ENCODE measurements around the gene TXN2. TPM values are rescaled to one million over a fixed set of nuclear protein-coding genes. Genes with fewer than 3 reads are reported as not detected.

The TXN2 gene
- total RNA-seq, 2 experiments from 2014 or later, result 94.3 to 97.0 TPM

DNA sequence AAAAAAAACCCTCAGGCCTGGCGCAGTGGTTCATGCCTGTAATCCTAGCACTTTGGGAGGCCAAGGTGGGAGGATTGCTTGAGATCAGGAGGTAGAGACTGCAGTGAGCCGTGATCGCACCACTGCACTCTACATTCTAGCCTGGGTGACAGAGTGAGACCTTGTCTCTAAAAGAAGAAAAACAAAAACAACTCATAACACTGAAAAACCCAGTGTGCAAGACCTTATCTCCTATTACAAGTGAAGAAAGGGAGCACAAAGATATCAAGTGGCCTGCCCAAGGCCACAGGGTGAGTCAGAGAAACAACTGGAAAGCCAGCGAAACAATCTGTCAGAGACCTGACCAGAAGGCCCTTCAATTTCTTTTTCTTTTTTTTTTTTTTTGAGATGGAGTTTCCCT is 2.5 kb downstream of the TXN2 start:
- no peak overlapping the region for H3K27ac Mint-ChIP-seq
- H3K9me3 Mint-ChIP-seq, result no peaks in the 10 kb centered on the region
- H3K36me3 Mint-ChIP-seq, result peaks cover 38% of the 10 kb centered on the region

DNA sequence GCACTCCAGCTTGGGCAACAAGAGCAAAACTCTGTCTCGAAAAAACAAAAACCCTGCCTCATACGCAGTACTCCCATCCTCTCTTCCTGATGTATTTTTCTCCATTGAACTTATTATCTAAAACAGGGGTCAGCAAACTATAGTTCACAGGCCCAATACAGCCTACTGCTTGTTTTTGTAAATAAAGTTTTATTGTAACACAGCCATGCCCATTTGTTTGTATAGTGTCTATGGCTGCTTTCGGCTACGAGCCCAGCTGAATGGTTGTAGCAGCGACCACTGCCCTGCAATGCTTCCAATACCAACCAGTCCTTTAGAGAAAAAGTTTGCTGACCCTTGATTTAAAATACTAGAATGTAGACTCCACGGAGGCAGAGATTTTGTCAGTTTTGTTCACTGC is 6.1 kb downstream of the TXN2 start:
- H3K27ac Mint-ChIP-seq, result no peak overlapping the region

More for the DNA sequence above, 2.5 kb downstream of the TXN2 start:
- H3K4me1 Mint-ChIP-seq (ENCODE audit: low read depth), result peaks cover 15% of the 10 kb centered on the region
- intact Hi-C loops (cut with micrococcal nuclease), result no loop called here
- CTCF ChIA-PET, result no interaction called here
- H3K27me3 Mint-ChIP-seq, result no peaks in the 10 kb centered on the region
- POLR2A ChIA-PET, result no interaction called here
- DNase-seq, result no peak
- no peak overlapping the region for H3K4me3 Mint-ChIP-seq

GRCh38 chr22:36472689-36473088 is 8.8 kb downstream of the TXN2 start:
- H3K36me3 Mint-ChIP-seq, result peaks cover 24% of the 10 kb centered on the region
- POLR2A ChIA-PET, result no interaction called here

More for the DNA sequence above, 6.1 kb downstream of the TXN2 start:
- DNase-seq, result no peak
- H3K36me3 Mint-ChIP-seq, result peaks cover 31% of the 10 kb centered on the region
- intact Hi-C loops (cut with micrococcal nuclease), result no loop called here
- no peak overlapping the region for H3K4me3 Mint-ChIP-seq
- ChIA-PET CTCF (no interaction called here), POLR2A (no interaction called here)
- H3K27me3 Mint-ChIP-seq, result no peaks in the 10 kb centered on the region
- no peaks in the 10 kb centered on the region for H3K9me3 Mint-ChIP-seq
- H3K4me1 Mint-ChIP-seq (ENCODE audit: low read depth), result peaks cover 5% of the 10 kb centered on the region

DNA sequence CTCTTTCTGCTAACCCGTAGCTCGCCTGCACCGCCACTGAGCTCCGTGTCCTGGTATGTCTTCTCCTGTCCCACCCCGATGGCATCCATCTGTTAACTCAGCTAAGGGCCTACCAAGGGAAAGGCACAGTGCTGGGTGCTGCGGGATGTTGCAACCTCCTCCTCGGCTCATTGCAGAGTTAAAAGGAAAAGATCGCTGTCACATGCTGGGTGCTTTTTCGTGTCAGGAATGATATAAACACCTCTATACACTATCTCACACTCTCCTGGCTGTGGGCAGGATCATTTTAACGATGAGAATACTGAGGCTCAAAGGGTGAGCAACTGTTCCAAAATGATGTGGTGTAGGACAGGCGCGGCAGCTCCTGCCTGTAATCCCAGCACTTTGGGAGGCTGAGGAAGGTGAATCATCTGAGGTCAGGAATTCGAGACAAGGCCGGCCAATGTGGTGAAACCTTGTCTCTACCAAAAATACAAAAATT is 10.1 kb downstream of the TXN2 start:
- H3K4me3 Mint-ChIP-seq, result no peak overlapping the region
- peaks cover 21% of the 10 kb centered on the region for H3K36me3 Mint-ChIP-seq
- ChIA-PET POLR2A (interaction anchor here (1.0 to 1.2 kb wide), 2 partner anchors 106 to 193 kb away, joined by 3 to 4 read pairs; no protein-coding TSS in a partner anchor), CTCF (interaction anchor here (0.7 to 5.1 kb wide), 31 partner anchors 9 to 279 kb away, joined by 3 to 142 read pairs (median 6); partner anchors contain the start of genes APOL2 and MYH9)
- no peak overlapping the region for H3K27ac Mint-ChIP-seq
- no peaks in the 10 kb centered on the region for H3K9me3 Mint-ChIP-seq
- H3K27me3 Mint-ChIP-seq, result no peaks in the 10 kb centered on the region
- no peak for DNase-seq
- intact Hi-C loops (cut with micrococcal nuclease), result no loop called here
- H3K4me1 Mint-ChIP-seq (ENCODE audit: low read depth), result peaks cover 21% of the 10 kb centered on the region

More at GRCh38 chr22:36472689-36473088, 8.8 kb downstream of the TXN2 start:
- Mint-ChIP-seq H3K4me1 (ENCODE audit: low read depth) (peaks cover 13% of the 10 kb centered on the region), H3K27me3 (no peaks in the 10 kb centered on the region), H3K9me3 (no peaks in the 10 kb centered on the region), H3K4me3 (no peak overlapping the region), H3K27ac (no peak overlapping the region)
- intact Hi-C loops (cut with micrococcal nuclease), result no loop called here
- DNase-seq, result no peak
- CTCF ChIA-PET, result interaction anchor here (0.9 kb wide), 1 partner anchor 172 kb away, joined by 3 read pairs; no protein-coding TSS in a partner anchor

DNA sequence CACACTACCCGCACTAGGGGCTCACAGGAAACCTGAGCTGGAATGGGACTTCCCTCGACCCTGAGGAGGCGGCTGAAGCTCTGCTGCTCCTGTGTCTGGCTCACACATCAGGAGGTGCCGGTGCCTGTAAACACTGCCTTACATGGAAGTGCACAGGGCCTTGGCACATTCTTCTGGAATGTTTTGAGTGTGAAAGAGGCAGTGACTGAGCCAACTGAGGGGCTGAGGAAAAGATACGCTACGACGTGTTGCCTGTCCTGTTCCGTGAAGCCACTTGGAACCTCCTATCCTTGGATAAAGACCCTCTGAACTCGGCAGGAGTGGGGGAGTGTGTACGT is 10.5 kb downstream of the TXN2 start:
- no peak overlapping the region for H3K27ac Mint-ChIP-seq
- no peaks in the 10 kb centered on the region for H3K27me3 Mint-ChIP-seq
- H3K36me3 Mint-ChIP-seq, result peaks cover 19% of the 10 kb centered on the region
- intact Hi-C loops (cut with micrococcal nuclease), result loop anchor here (1.0 kb wide), 2 partner anchors 140 to 170 kb away; no protein-coding TSS in a partner anchor
- POLR2A ChIA-PET, result interaction anchor here (1.0 to 1.2 kb wide), 3 partner anchors 94 to 193 kb away, joined by 3 to 4 read pairs (median 3); no protein-coding TSS in a partner anchor
- H3K4me3 Mint-ChIP-seq, result no peak overlapping the region
- H3K4me1 Mint-ChIP-seq (ENCODE audit: low read depth), result peaks cover 21% of the 10 kb centered on the region
- H3K9me3 Mint-ChIP-seq, result no peaks in the 10 kb centered on the region
- CTCF ChIA-PET, result interaction anchor here (0.6 to 5.1 kb wide), 33 partner anchors 9 to 279 kb away, joined by 3 to 142 read pairs (median 6); partner anchors contain the start of genes APOL2 and MYH9
- DNase-seq, result no peak

GRCh38 chr22:36470162-36470993 is 11.1 kb downstream of the TXN2 start:
- intact Hi-C loops (cut with micrococcal nuclease), result loop anchor here (1.0 kb wide), 2 partner anchors 139 to 169 kb away; no protein-coding TSS in a partner anchor
- peaks cover 21% of the 10 kb centered on the region for H3K4me1 Mint-ChIP-seq (ENCODE audit: low read depth)
- POLR2A ChIA-PET, result interaction anchor here (0.5 to 1.2 kb wide), 6 partner anchors 83 to 192 kb away, joined by 3 to 6 read pairs (median 3); partner anchors contain the start of gene MYH9
- H3K27ac Mint-ChIP-seq, result peak overlapping the region; percentile 57
- H3K27me3 Mint-ChIP-seq, result no peaks in the 10 kb centered on the region
- H3K4me3 Mint-ChIP-seq, result no peak overlapping the region
- CTCF ChIA-PET, result interaction anchor here (0.6 to 5.1 kb wide), 59 partner anchors 10 to 278 kb away, joined by 3 to 142 read pairs (median 4); partner anchors contain the start of genes APOL2, EIF3D and MYH9
- DNase-seq, result peak; percentile 88
- H3K9me3 Mint-ChIP-seq, result no peaks in the 10 kb centered on the region
- peaks cover 14% of the 10 kb centered on the region for H3K36me3 Mint-ChIP-seq

- DNase-seq, result no peak
- no peak overlapping the region for H3K4me3 Mint-ChIP-seq
- H3K27me3 Mint-ChIP-seq, result no peaks in the 10 kb centered on the region
- CTCF ChIA-PET, result interaction anchor here (0.7 to 5.1 kb wide), 12 partner anchors 17 to 169 kb away, joined by 3 to 142 read pairs (median 4); partner anchors contain the start of gene MYH9
- POLR2A ChIA-PET, result no interaction called here
- no peaks in the 10 kb centered on the region for H3K9me3 Mint-ChIP-seq
- H3K4me1 Mint-ChIP-seq (ENCODE audit: low read depth), result peaks cover 21% of the 10 kb centered on the region
- H3K27ac Mint-ChIP-seq, result no peak overlapping the region
- peaks cover 7% of the 10 kb centered on the region for H3K36me3 Mint-ChIP-seq
- intact Hi-C loops (cut with micrococcal nuclease), result no loop called here
Observed at GRCh38 chr22:36469094-36469710, 12.2 kb downstream of the TXN2 start.

GRCh38 chr22:36467946-36468345 is 13.5 kb downstream of the TXN2 start:
- peak; percentile 36 for DNase-seq
- ChIA-PET POLR2A (interaction anchor here (0.5 to 1.0 kb wide), 2 partner anchors 146 to 249 kb away, joined by 3 read pairs; no protein-coding TSS in a partner anchor), CTCF (interaction anchor here (1.1 to 5.1 kb wide), 4 partner anchors 26 to 168 kb away, joined by 3 to 142 read pairs (median 6); no protein-coding TSS in a partner anchor)
- Mint-ChIP-seq H3K4me3 (no peak overlapping the region), H3K36me3 (peaks cover 6% of the 10 kb centered on the region), H3K27ac (no peak overlapping the region), H3K4me1 (ENCODE audit: low read depth) (peaks cover 21% of the 10 kb centered on the region), H3K27me3 (no peaks in the 10 kb centered on the region), H3K9me3 (no peaks in the 10 kb centered on the region)
- intact Hi-C loops (cut with micrococcal nuclease), result no loop called here

GRCh38 chr22:36467042-36467810 is 14.2 kb downstream of the TXN2 start:
- H3K4me3 Mint-ChIP-seq, result no peak overlapping the region
- intact Hi-C loops (cut with micrococcal nuclease), result no loop called here
- POLR2A ChIA-PET, result interaction anchor here (1.0 kb wide), 1 partner anchor 146 kb away, joined by 3 read pairs; no protein-coding TSS in a partner anchor
- no peaks in the 10 kb centered on the region for H3K9me3 Mint-ChIP-seq
- H3K27ac Mint-ChIP-seq, result peak overlapping the region; percentile 62
- CTCF ChIA-PET, result interaction anchor here (0.6 to 5.1 kb wide), 7 partner anchors 134 to 189 kb away, joined by 3 to 142 read pairs (median 3); no protein-coding TSS in a partner anchor
- peaks cover 21% of the 10 kb centered on the region for H3K4me1 Mint-ChIP-seq (ENCODE audit: low read depth)
- peaks cover 6% of the 10 kb centered on the region for H3K36me3 Mint-ChIP-seq
- H3K27me3 Mint-ChIP-seq, result no peaks in the 10 kb centered on the region
- no peak for DNase-seq

- no peak overlapping the region for H3K4me3 Mint-ChIP-seq
- intact Hi-C loops (cut with micrococcal nuclease), result no loop called here
Observed at GRCh38 chr22:36466258-36466657, 15.2 kb downstream of the TXN2 start.

More at GRCh38 chr22:36466258-36466657, 15.2 kb downstream of the TXN2 start:
- Mint-ChIP-seq H3K36me3 (peaks cover 6% of the 10 kb centered on the region), H3K27me3 (no peaks in the 10 kb centered on the region), H3K27ac (no peak overlapping the region), H3K9me3 (no peaks in the 10 kb centered on the region), H3K4me1 (ENCODE audit: low read depth) (peaks cover 21% of the 10 kb centered on the region)
- ChIA-PET POLR2A (interaction anchor here (1.1 kb wide), 1 partner anchor 52 kb away, joined by 4 read pairs; no protein-coding TSS in a partner anchor), CTCF (interaction anchor here (0.6 to 1.5 kb wide), 3 partner anchors 165 to 188 kb away, joined by 3 to 4 read pairs (median 3); no protein-coding TSS in a partner anchor)
- DNase-seq, result no peak

All from activated CD4-positive, alpha-beta memory T cell treated with anti-CD3 and anti-CD28 coated beads for 36 hours (primary cell).